Psoas muscle (tissue), 8 donors: ENCODE measurements around the gene EIF1AD. TPM values are rescaled to one million over a fixed set of nuclear protein-coding genes. Genes with fewer than 3 reads are reported as not detected.

Experiments used
- ATAC-seq, 4 donors: fragments of 200-7000 bp; cut with Tn5 transposase; one replicate each; pipeline ENCODE4 v1.9.1; 2020; ENCODE audit warnings: moderate library complexity in 3 of 4, mild to moderate bottlenecking in 2 of 4
- DNase-seq, 2 donors: peaks; one replicate each; pipeline ENCODE4 v3.0.0-alpha.2; 2020
- H3K27ac ChIP-seq: fragments of 200-600 bp; one replicate; pipeline ENCODE4 v1.8.0; 2022
- H3K27me3 ChIP-seq, 3 donors: fragments of 200-600 bp in 1 of 3; one replicate each; pipeline versions ENCODE4 v1.6.1 to v1.8.0; 2013 to 2022; ENCODE audit warnings: low read length in 2 of 3, mild to moderate bottlenecking in 2 of 3, moderate library complexity in 1 of 3; ENCODE audit not compliant: insufficient read depth in 3 of 3
- H3K36me3 ChIP-seq, 2 donors: fragments of 200-600 bp in 1 of 2; one replicate each; pipeline versions ENCODE4 v1.6.1 to v1.8.0; 2013 to 2022; ENCODE audit warnings: low read depth in 1 of 2, mild to moderate bottlenecking in 1 of 2, moderate library complexity in 1 of 2; ENCODE audit not compliant: insufficient read depth in 1 of 2
- H3K4me1 ChIP-seq: fragments of 200-600 bp; one replicate; pipeline ENCODE4 v1.8.0; 2022
- H3K4me3 ChIP-seq: fragments of 200-600 bp; one replicate; pipeline ENCODE4 v1.8.0; 2022; ENCODE audit warnings: mild to moderate bottlenecking
- H3K9me3 ChIP-seq: fragments of 200-600 bp; one replicate; pipeline ENCODE4 v1.8.0; 2022
- WGBS, 3 donors: extraction: QIAGEN DNeasy Blood & Tissue Kit; methylation state at CpG; one replicate each; pipeline versions ENCODE4 v1.1.6 to v1.1.7; 2013; 5-methylcytosine and 5-hydroxymethylcytosine counted together
- intact Hi-C, 2 donors: fragments of 100-400 bp; cut with DNase I; formaldehyde crosslinking; loops; one replicate each; pipeline versions ENCODE4 v1.11.0 to v1.14.2; 2022
- polyA plus RNA-seq, 3 donors: library from polyadenylated mRNA; stranded (reverse); fragments of 200-250 nt; gene quantifications; one replicate each; pipeline ENCODE4 v1.2.3, GENCODE V29; 2013
- total RNA-seq, 4 donors: library from RNA; stranded (reverse); fragmentation: NEBNext Ultra II Directional in 2 of 4; extraction: Animal tissue kit (Norgen Biotek cat#: 25700) in 2 of 4; gene quantifications; one replicate each; pipeline versions ENCODE4 v1.2.1 to v1.2.4, GENCODE V29; 2021 to 2023
- TF ChIP-seq, protein P1 (sequence below): fragments of 200-600 bp; IDR thresholded peaks from one replicate; pipeline ENCODE4 v1.8.0; 2022; ENCODE audit warnings: antibody characterized with exemption
- donor health status: healthy with polysubstance abuse.
- donor health status: DM: no; HTN: no; CAD: no; lungs with moderate emphysema.
- donor health status: Bipolar disorder and iron deficiency.
- donor health status: healthy.
- donor health status: DM: yes; HTN: yes; CAD: no.
- donor health status: DM: no; HTN: no; CAD: no.
- donor health status: DM: no; HTN: no; CAD: no.
- donor health status: DM: yes; HTN: yes; CAD: no.

The EIF1AD gene
- total and polyA plus RNA-seq, 7 donors = 24.8 to 63.1 (median 32.3) TPM

DNA sequence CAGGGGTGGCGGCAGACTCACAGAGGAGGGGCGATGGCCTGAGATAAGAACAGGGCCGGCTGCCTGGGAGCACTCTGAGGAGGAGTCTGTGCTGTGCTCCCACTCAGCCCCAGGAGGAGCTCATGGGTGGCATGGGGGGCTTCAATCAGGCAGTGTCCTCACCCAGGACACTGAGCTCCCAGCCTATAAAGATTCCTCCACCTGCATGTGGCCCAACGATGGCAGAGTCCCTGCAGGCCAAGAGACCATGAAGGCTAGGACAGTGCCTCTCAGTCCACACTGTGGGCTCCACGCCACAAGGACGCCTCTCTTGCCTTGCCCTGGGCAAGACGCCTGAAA, 11.8 kb upstream of the EIF1AD start:
- intact Hi-C loops = no loop called here
- H3K4me1 ChIP-seq = peaks cover 21% of the 10 kb centered on the region
- no peak for DNase-seq
- no peak for ATAC-seq
- 73 to 79% (median 78%) methylated on average over 7 of the region's 7 CpGs for WGBS, 3 donors
- no peaks in the 10 kb centered on the region for H3K9me3 ChIP-seq
- TF ChIP-seq, protein P1, sequence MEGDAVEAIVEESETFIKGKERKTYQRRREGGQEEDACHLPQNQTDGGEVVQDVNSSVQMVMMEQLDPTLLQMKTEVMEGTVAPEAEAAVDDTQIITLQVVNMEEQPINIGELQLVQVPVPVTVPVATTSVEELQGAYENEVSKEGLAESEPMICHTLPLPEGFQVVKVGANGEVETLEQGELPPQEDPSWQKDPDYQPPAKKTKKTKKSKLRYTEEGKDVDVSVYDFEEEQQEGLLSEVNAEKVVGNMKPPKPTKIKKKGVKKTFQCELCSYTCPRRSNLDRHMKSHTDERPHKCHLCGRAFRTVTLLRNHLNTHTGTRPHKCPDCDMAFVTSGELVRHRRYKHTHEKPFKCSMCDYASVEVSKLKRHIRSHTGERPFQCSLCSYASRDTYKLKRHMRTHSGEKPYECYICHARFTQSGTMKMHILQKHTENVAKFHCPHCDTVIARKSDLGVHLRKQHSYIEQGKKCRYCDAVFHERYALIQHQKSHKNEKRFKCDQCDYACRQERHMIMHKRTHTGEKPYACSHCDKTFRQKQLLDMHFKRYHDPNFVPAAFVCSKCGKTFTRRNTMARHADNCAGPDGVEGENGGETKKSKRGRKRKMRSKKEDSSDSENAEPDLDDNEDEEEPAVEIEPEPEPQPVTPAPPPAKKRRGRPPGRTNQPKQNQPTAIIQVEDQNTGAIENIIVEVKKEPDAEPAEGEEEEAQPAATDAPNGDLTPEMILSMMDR = no peak
- no peaks in the 10 kb centered on the region for H3K36me3 ChIP-seq
- peaks cover 0 to 7% (median 5%) of the 10 kb centered on the region in 3 donors for H3K27me3 ChIP-seq
- no peak overlapping the region for H3K4me3 ChIP-seq
- no peak overlapping the region for H3K27ac ChIP-seq

DNA sequence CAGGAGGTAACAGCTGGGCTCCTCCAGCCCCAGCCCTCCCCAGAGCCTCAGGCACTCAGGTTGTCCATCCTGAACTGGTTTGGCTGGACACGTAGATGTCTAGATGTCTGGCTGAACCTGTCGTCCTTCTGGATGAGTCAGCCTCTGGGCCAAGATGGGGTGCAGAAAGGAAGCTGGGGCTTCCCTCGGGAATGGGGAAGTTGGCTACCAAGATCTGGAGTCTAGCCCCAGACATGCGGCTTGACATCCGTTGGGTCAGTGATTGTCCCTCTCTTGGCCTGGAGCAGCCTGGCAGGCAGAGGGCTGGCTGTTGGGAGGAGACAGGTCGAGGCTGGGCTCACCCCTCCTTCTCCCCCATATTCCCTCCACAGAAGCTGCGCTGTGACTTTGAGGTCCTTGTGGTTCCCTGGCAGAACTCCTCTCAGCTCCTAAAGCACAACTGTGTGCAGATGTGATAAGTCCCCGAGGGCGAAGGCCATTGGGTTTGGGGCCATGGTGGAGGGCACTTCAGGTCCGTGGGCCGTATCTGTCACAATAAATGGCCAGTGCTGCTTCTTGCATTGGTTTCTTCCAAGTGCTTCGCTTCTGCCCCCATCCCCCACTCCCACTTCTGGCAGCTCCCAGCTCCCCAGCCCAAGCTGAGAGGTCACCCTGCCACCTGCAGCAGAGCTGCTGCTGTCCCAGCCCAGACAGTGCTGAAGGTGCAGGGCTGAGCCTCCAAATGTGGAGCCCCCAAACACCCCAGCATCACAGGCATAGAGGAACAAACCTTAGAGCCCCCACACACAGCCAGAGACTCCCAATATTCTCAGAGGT, 11.2 kb upstream of the EIF1AD start:
- H3K4me1 ChIP-seq = peaks cover 21% of the 10 kb centered on the region
- ATAC-seq (no peak), DNase-seq (no peak)
- no peaks in the 10 kb centered on the region for H3K36me3 ChIP-seq
- TF ChIP-seq, protein P1 = no peak
- intact Hi-C loops = no loop called here
- H3K4me3 ChIP-seq = no peak overlapping the region
- H3K9me3 ChIP-seq = no peaks in the 10 kb centered on the region
- H3K27me3 ChIP-seq = peaks cover 0 to 7% (median 5%) of the 10 kb centered on the region in 3 donors
- no peak overlapping the region for H3K27ac ChIP-seq
- 63 to 66% (median 63%) methylated on average over 12 of the region's 12 CpGs for WGBS, 3 donors

DNA sequence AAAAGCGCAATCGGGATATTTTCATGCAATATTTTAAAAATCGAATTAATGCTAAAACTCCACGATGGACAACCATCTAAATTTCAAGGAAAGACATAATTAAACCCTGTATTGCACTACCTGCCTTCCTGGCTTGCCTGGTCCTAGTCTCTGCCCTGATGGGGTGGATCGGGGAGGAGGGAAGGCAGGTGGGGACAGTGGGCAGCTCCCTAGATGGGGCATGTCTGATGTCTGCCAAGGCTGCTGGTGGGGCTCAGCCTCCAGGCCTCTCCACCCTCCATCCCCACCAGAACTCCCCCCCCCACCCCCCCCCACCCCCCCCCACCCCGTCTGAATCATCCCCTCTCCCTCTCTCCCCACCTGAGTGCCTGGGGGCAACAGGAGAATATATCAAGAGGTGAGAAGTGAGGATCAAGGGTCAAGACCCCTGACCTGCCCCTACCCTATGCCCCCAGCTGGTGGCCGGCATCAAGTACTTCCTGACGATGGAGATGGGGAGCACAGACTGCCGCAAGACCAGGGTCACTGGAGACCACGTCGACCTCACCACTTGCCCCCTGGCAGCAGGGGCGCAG, 10.5 kb upstream of the EIF1AD start:
- intact Hi-C loops = no loop called here
- WGBS, 3 donors = 44 to 52% (median 50%) methylated on average over 11 to 12 of the region's 12 CpGs
- Histone ChIP-seq H3K4me1 (peaks cover 22% of the 10 kb centered on the region), H3K27ac (no peak overlapping the region), H3K27me3 (peaks cover 0 to 7% (median 5%) of the 10 kb centered on the region in 3 donors), H3K9me3 (no peaks in the 10 kb centered on the region), H3K36me3 (no peaks in the 10 kb centered on the region), H3K4me3 (peak overlapping the region; percentile 49)
- no peak for ATAC-seq
- DNase-seq = no peak
- TF ChIP-seq, protein P1 = no peak

DNA sequence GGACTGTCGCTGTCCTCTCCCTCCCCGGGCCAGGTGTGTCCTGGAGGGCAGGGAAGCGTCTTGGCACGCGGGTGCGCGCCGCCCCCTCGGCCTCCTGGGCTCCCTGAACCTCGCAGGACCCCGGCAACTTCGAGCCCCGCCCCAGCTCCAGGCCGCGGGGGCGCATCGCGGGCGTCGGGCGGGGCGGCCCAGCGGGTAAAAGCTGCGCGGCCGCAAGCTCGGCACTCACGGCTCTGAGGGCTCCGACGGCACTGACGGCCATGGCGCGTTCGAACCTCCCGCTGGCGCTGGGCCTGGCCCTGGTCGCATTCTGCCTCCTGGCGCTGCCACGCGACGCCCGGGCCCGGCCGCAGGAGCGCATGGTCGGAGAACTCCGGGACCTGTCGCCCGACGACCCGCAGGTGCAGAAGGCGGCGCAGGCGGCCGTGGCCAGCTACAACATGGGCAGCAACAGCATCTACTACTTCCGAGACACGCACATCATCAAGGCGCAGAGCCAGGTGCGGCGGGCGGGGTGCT, 9.9 kb upstream of the EIF1AD start, which contains the start of gene CST6:
TSS of gene CST6 (plus strand) at position 224 of the 519 bp plus-strand sequence. CDS start at position 261, 37 bp downstream.
- Histone ChIP-seq H3K9me3 (no peaks in the 10 kb centered on the region), H3K27me3 (peaks cover 0 to 7% (median 5%) of the 10 kb centered on the region in 3 donors), H3K4me1 (peaks cover 28% of the 10 kb centered on the region), H3K4me3 (peak within 1 kb of the TSS; percentile 49), H3K36me3 (no peaks in the 10 kb centered on the region), H3K27ac (no peak within 1 kb of the TSS)
- DNase-seq (no peak), ATAC-seq (no peak)
- intact Hi-C loops = no loop called here
- 5 to 11% (median 7%) methylated on average over 45 to 61 of the region's 61 CpGs for WGBS, 3 donors
- TF ChIP-seq, protein P1 = no peak
